ENCODE measurements around the gene PHOX2B. TPM values are rescaled to one million over a fixed set of nuclear protein-coding genes. Genes with fewer than 3 reads are reported as not detected.

PHOX2B gene
- polyA plus RNA-seq, 1 of the 3 experiments (the other 2 are of a cell fraction): 0.95 TPM

- H3K4me1 ChIP-seq (ENCODE audit: control insufficient read depth in 1 of 2, insufficient read depth in 2 of 2, low read depth in 1 of 2, low read length in 1 of 2): peaks cover 0 to 15% of the 10 kb centered on the region in 2 experiments; a peak in 2 of 4 replicates
- H2AFZ ChIP-seq (ENCODE audit: low read depth): no peak overlapping the region
- no peaks in the 10 kb centered on the region for H4K20me1 ChIP-seq (ENCODE audit: insufficient read depth)
- CTCF ChIA-PET: interaction anchor here (0.7 to 2.2 kb wide), 5 partner anchors 9 to 92 kb away, joined by 3 to 8 read pairs (median 4); no protein-coding TSS in a partner anchor
- no peaks in the 10 kb centered on the region for H3F3A ChIP-seq (replicated peaks; ENCODE audit: insufficient read depth)
- peak; percentile 21 for DNase-seq
- no peak overlapping the region for H3K4me3 ChIP-seq (ENCODE audit: low read depth in 2 of 2, low read length in 1 of 2)
- 0% methylated on average over 2 of the region's 2 CpGs for WGBS (ENCODE audit: low lambda C conversion rate)
- H3K27me3 ChIP-seq (ENCODE audit: insufficient read depth): no peaks in the 10 kb centered on the region
- no peaks in the 10 kb centered on the region for H3K9me3 ChIP-seq
- H3K9me2 ChIP-seq: no peaks in the 10 kb centered on the region
- H3K4me2 ChIP-seq: no peak overlapping the region
- POLR2A ChIA-PET: interaction anchor here (0.8 to 2.1 kb wide), 7 partner anchors 9 to 78 kb away, joined by 3 to 6 read pairs (median 3); no protein-coding TSS in a partner anchor
- no peak overlapping the region for H3K9ac ChIP-seq
- TF ChIP-seq RCOR1 (IDR thresholded peaks at IDR 0.05; ENCODE audit: low read length) (peak; percentile 38; the same call in 1 of the 2 replicates), EP300 (IDR thresholded peaks at IDR 0.05; ENCODE audit: borderline replicate concordance in 1 of 2, low read depth in 1 of 2, low read length in 1 of 2) (peak in 1 of 2 experiments; percentile 47; a peak in 1 of 4 replicates), FOXJ3 (CRISPR knock-in tag; IDR thresholded peaks at IDR 0.05) (no peak), NRF1 (IDR thresholded peaks at IDR 0.05; ENCODE audit: low read depth, low read length) (no peak), NFIC (IDR thresholded peaks at IDR 0.05; ENCODE audit: borderline replicate concordance) (no peak), FOSL2 (IDR thresholded peaks at IDR 0.05; ENCODE audit: borderline replicate concordance, low read depth) (no peak), RFX5 (IDR thresholded peaks at IDR 0.05; ENCODE audit: low read length) (no peak), ZBTB33 (IDR thresholded peaks at IDR 0.05; ENCODE audit: borderline replicate concordance, low read depth) (no peak), MXI1 (IDR thresholded peaks at IDR 0.05; ENCODE audit: low read depth, low read length) (no peak; the same call in 1 of the 2 replicates), CHD2 (IDR thresholded peaks at IDR 0.05; ENCODE audit: low read length, partially characterized antibody) (no peak), TCF12 (IDR thresholded peaks at IDR 0.05) (no peak), USF2 (IDR thresholded peaks at IDR 0.05; ENCODE audit: borderline replicate concordance, low read depth, low read length) (no peak), MAX (IDR thresholded peaks at IDR 0.05; ENCODE audit: low read depth) (no peak), RAD21 (IDR thresholded peaks at IDR 0.05; ENCODE audit: low read length) (no peak), RXRA (IDR thresholded peaks at IDR 0.05; ENCODE audit: borderline replicate concordance, low read depth) (no peak)
- H3K36me3 ChIP-seq (replicated peaks in 1 of 2; ENCODE audit: control insufficient read depth in 1 of 2, insufficient read depth in 2 of 2, low read length in 1 of 2): no peaks in the 10 kb centered on the region
- H3K79me2 ChIP-seq (ENCODE audit: insufficient read depth): no peaks in the 10 kb centered on the region
- peak overlapping the region in 1 of 2 experiments; percentile 79; a peak in 2 of 4 replicates for H3K27ac ChIP-seq (ENCODE audit: low read depth in 2 of 2, low read length in 1 of 2)
Observed at GRCh38 chr4:41795796-41796385, 47.4 kb upstream of the PHOX2B start.

All from SK-N-SH (cell line).